Lung microvascular endothelial cell (primary cell): Measurements from ENCODE around the gene DEFB118. TPM values are rescaled to one million over a fixed set of nuclear protein-coding genes. Genes with fewer than 3 reads are reported as not detected.
"Not testable (repeated sequence)": the region's sequence is repeated elsewhere in the genome, so short reads cannot be mapped to it uniquely, and the experiment has no call there.

Source experiments
- DNase-seq, 2 donors: peaks; one replicate each; pipeline versions ENCODE4 v3.0.0 to v3.0.0-alpha.2; 2010; ENCODE audit warnings: low read depth in 2 of 2
- total RNA-seq: library from RNA; depleted of rRNA; stranded (reverse); fragments of >200 nt; gene quantifications from 2 replicates; pipeline ENCODE4 v1.2.1, GENCODE V29; 2014

Gene DEFB118
- not detected in 2 replicates for total RNA-seq

- no peak for DNase-seq
Observed at GRCh38 chr20:31368301-31368700, at the start of gene DEFB118. TSS of gene DEFB118 (plus strand) at chr20:31368601. CDS start at chr20:31368651, 50 bp downstream.

GRCh38 chr20:31322504-31322903 lies 45.9 kb upstream of the DEFB118 start:
- no peak for DNase-seq

- no peak for DNase-seq
Observed at GRCh38 chr20:31330893-31331292, 37.5 kb upstream of the DEFB118 start.

- DNase-seq = no peak
Observed at GRCh38 chr20:31341470-31341869, 26.9 kb upstream of the DEFB118 start.

- no peak for DNase-seq
Observed at GRCh38 chr20:31355981-31356380, 12.4 kb upstream of the DEFB118 start.

- DNase-seq = no peak
Observed at GRCh38 chr20:31363295-31363694, 5.1 kb upstream of the DEFB118 start.

GRCh38 chr20:31364272-31364671 lies 4.1 kb upstream of the DEFB118 start:
- not testable (repeated sequence) for DNase-seq

GRCh38 chr20:31374346-31374745 lies 5.9 kb downstream of the DEFB118 start:
- no peak for DNase-seq

- no peak for DNase-seq
Observed at GRCh38 chr20:31390490-31390889, 22.1 kb downstream of the DEFB118 start, which contains the start of gene DEFB119. TSS of gene DEFB119 (minus strand) at chr20:31390590. CDS start at chr20:31390483, 107 bp downstream.

GRCh38 chr20:31392836-31393235 lies 24.4 kb downstream of the DEFB118 start:
- DNase-seq = no peak

GRCh38 chr20:31394900-31395299 lies 26.5 kb downstream of the DEFB118 start:
- DNase-seq = no peak

GRCh38 chr20:31403886-31404285 lies 35.5 kb downstream of the DEFB118 start:
- DNase-seq = no peak

GRCh38 chr20:31406115-31406514 lies 37.7 kb downstream of the DEFB118 start, which contains the start of gene DEFB121:
TSS of gene DEFB121 (minus strand) at chr20:31406215. CDS start at chr20:31406152, 63 bp downstream.
- DNase-seq = no peak

- no peak for DNase-seq
Observed at GRCh38 chr20:31410011-31410410, 41.6 kb downstream of the DEFB118 start.

- no peak for DNase-seq
Observed at GRCh38 chr20:31414381-31414780, 46.0 kb downstream of the DEFB118 start.

GRCh38 chr20:31415653-31416052 lies 47.3 kb downstream of the DEFB118 start:
- DNase-seq = no peak

- no peak for DNase-seq
Observed at GRCh38 chr20:31418307-31418706, 49.9 kb downstream of the DEFB118 start.

Other genes starting within 250 kb of the DEFB118 start
- gene DEFB115, start 110.9 kb upstream of the DEFB118 start, total RNA-seq = not detected in 2 replicates
- gene DEFB116, start 60.0 kb upstream of the DEFB118 start, total RNA-seq = not detected in 2 replicates
- gene DEFB119, start 22.0 kb downstream of the DEFB118 start, total RNA-seq = not detected in 2 replicates
- not detected in 2 replicates for gene DEFB121, start 37.6 kb downstream of the DEFB118 start, total RNA-seq
- gene DEFB123, start 72.0 kb downstream of the DEFB118 start, total RNA-seq = not detected in 2 replicates
- not detected in 2 replicates for gene DEFB124, start 106.5 kb downstream of the DEFB118 start, total RNA-seq
- under 0.01 TPM in 1 of 2 replicates, not detected in the other for gene REM1, start 106.7 kb downstream of the DEFB118 start, total RNA-seq
- gene HM13, start 145.8 kb downstream of the DEFB118 start, total RNA-seq = 31.6 and 37.9 TPM in 2 replicates
- gene ID1, start 236.7 kb downstream of the DEFB118 start, total RNA-seq = 478 and 838 TPM in 2 replicates